GM23338 (cell line): ENCODE measurements around the gene C1QA. TPM values are rescaled to one million over a fixed set of nuclear protein-coding genes. Genes with fewer than 3 reads are reported as not detected.

ENCODE experiments used
- ATAC-seq: fragments of 200-7000 bp; cut with Tn5 transposase; 3 replicates; pipeline ENCODE4 v1.9.1; 2020
- DNase-seq: peaks from one replicate; pipeline ENCODE4 v3.0.0-alpha.2; 2015; ENCODE audit warnings: low spot score
- H2AFZ ChIP-seq: fragments of 200-600 bp; sonication (generic); 2 replicates; pipeline ENCODE4 v1.8.0; 2016; ENCODE audit warnings: antibody characterized with exemption, mild to moderate bottlenecking, moderate library complexity
- H3F3A ChIP-seq: fragments of 200-600 bp; sonication (generic); replicated peaks from 2 replicates; pipeline ENCODE4 v1.8.0; 2017; ENCODE audit warnings: antibody characterized with exemption, mixed run types, low read depth
- H3K27ac ChIP-seq: fragments of 200-600 bp; sonication (generic); 2 replicates; pipeline ENCODE4 v1.6.1; 2016; ENCODE audit warnings: low read depth
- H3K27me3 ChIP-seq: fragments of 200-600 bp; sonication (generic); 2 replicates; pipeline ENCODE4 v1.8.0; 2016; ENCODE audit warnings: mild to moderate bottlenecking, mixed run types, moderate library complexity; ENCODE audit not compliant: insufficient read depth
- H3K36me3 ChIP-seq: fragments of 200-600 bp; sonication (generic); 2 replicates; pipeline ENCODE4 v1.8.0; 2016; ENCODE audit warnings: mild to moderate bottlenecking; ENCODE audit not compliant: insufficient read depth
- H3K4me1 ChIP-seq: fragments of 200-600 bp; sonication (generic); 2 replicates; pipeline ENCODE4 v1.8.0; 2016; ENCODE audit warnings: mild to moderate bottlenecking, moderate library complexity; ENCODE audit not compliant: insufficient read depth
- H3K4me2 ChIP-seq: fragments of 200-600 bp; sonication (generic); 2 replicates; pipeline ENCODE4 v1.7.1; 2017; ENCODE audit warnings: mixed run types
- H3K4me3 ChIP-seq: fragments of 200-600 bp; sonication (generic); 2 replicates; pipeline ENCODE4 v1.6.1; 2016; ENCODE audit warnings: mixed run types
- H3K79me2 ChIP-seq: fragments of 200-600 bp; sonication (generic); replicated peaks from 2 replicates; pipeline ENCODE4 v1.8.0; 2017; ENCODE audit warnings: mild to moderate bottlenecking; ENCODE audit not compliant: insufficient read depth
- H3K9me2 ChIP-seq: fragments of 200-600 bp; sonication (generic); 2 replicates; pipeline ENCODE4 v1.8.0; 2017; ENCODE audit not compliant: insufficient read depth
- H4K20me1 ChIP-seq: fragments of 200-600 bp; sonication (generic); replicated peaks from 2 replicates; pipeline ENCODE4 v1.8.0; 2017; ENCODE audit warnings: mild to moderate bottlenecking; ENCODE audit not compliant: insufficient read depth
- H3K27ac Mint-ChIP-seq: 2 replicates; pipeline ENCODE4 v1.8.0; 2020; ENCODE audit warnings: inconsistent platforms, mild to moderate bottlenecking, moderate library complexity, mixed read lengths
- H3K27me3 Mint-ChIP-seq: 3 replicates; pipeline ENCODE4 v1.8.0; 2022; ENCODE audit warnings: low read depth, mild to moderate bottlenecking, moderate library complexity, mixed read lengths, inconsistent platforms; ENCODE audit not compliant: insufficient read depth, poor library complexity
- H3K36me3 Mint-ChIP-seq: 3 replicates; pipeline ENCODE4 v1.8.0; 2021; ENCODE audit warnings: low read depth, mild to moderate bottlenecking, inconsistent platforms, moderate library complexity, mixed read lengths
- H3K4me1 Mint-ChIP-seq: 3 replicates; pipeline ENCODE4 v1.8.0; 2020; ENCODE audit warnings: mild to moderate bottlenecking, inconsistent platforms, mixed read lengths
- H3K4me3 Mint-ChIP-seq: 3 replicates; pipeline ENCODE4 v1.8.0; 2021; ENCODE audit warnings: moderate library complexity, mild to moderate bottlenecking, inconsistent platforms, mixed read lengths
- H3K9me3 Mint-ChIP-seq: 3 replicates; pipeline ENCODE4 v1.8.0; 2020; ENCODE audit warnings: moderate library complexity, mild to moderate bottlenecking, inconsistent platforms, mixed read lengths
- CTCF ChIP-seq, 2 experiments: fragments of 200-600 bp in 1 of 2; sonication (generic) in 1 of 2; conservative IDR thresholded peaks; 2 replicates each; pipeline versions ENCODE4 v1.5.1 to v1.6.1; 2016 to 2017; ENCODE audit warnings: antibody characterized with exemption in 2 of 2, low read depth in 2 of 2, mild to moderate bottlenecking in 2 of 2, moderate library complexity in 1 of 2
- EZH2 ChIP-seq: fragments of 200-600 bp; sonication (generic); IDR thresholded peaks from one replicate; pipeline ENCODE4 v1.8.0; 2017; ENCODE audit warnings: antibody characterized with exemption, mild to moderate bottlenecking, low read depth; ENCODE audit not compliant: unreplicated experiment
- JUNB ChIP-seq: IDR thresholded peaks from one replicate; pipeline ENCODE4 v1.6.1; 2016; ENCODE audit warnings: antibody characterized with exemption; ENCODE audit not compliant: unreplicated experiment
- POLR2AphosphoS5 ChIP-seq: IDR thresholded peaks from 2 replicates; pipeline ENCODE4 v1.6.1; 2016; ENCODE audit warnings: antibody characterized with exemption, low read depth
- REST ChIP-seq: IDR thresholded peaks from one replicate; pipeline ENCODE4 v1.6.1; 2018; ENCODE audit warnings: antibody characterized with exemption; ENCODE audit not compliant: unreplicated experiment
- ZNF462 ChIP-seq: fragments of 250-450 bp; sonication (Bioruptor Pico); IDR thresholded peaks from 2 replicates; pipeline ENCODE4 v1.5.0; 2020; ENCODE audit warnings: mild to moderate bottlenecking, moderate library complexity
- polyA plus RNA-seq: library from polyadenylated mRNA; unstranded; fragments of >200 nt; fragmentation: Nextera tagmentation; extraction: Ambion mirVana; gene quantifications from 2 replicates; pipeline ENCODE4 v1.2.1, GENCODE V29; 2016
- total RNA-seq: library from RNA; depleted of rRNA; stranded (reverse); fragments of >200 nt; shearing (Covaris generic); gene quantifications from 2 replicates; pipeline ENCODE4 v1.2.3, GENCODE V29; 2014

Gene C1QA
- total and polyA plus RNA-seq, 2 experiments from 2014 or later, result not detected

GRCh38 chr1:22681556-22682276, 45.3 kb downstream of the C1QA start:
- Mint-ChIP-seq H3K4me1 (peaks cover 4% of the 10 kb centered on the region), H3K4me3 (no peak overlapping the region), H3K27ac (no peak overlapping the region), H3K9me3 (no peaks in the 10 kb centered on the region), H3K27me3 (peaks cover 4% of the 10 kb centered on the region), H3K36me3 (no peaks in the 10 kb centered on the region)
- H3K79me2 ChIP-seq, result no peaks in the 10 kb centered on the region
- H4K20me1 ChIP-seq, result no peaks in the 10 kb centered on the region
- DNase-seq (no peak), ATAC-seq (no peak)
- peaks cover 9% of the 10 kb centered on the region for H3K4me1 ChIP-seq
- no peak for TF ChIP-seq CTCF (conservative IDR thresholded peaks at IDR 0.05; ENCODE audit: low read depth in 2 of 2)
- TF ChIP-seq REST, result no peak
- H3K4me2 ChIP-seq, result no peak overlapping the region
- H3K36me3 ChIP-seq, result no peaks in the 10 kb centered on the region
- H2AFZ ChIP-seq, result no peak overlapping the region
- no peaks in the 10 kb centered on the region for H3K9me2 ChIP-seq
- H3K4me3 ChIP-seq, result no peak overlapping the region
- no peaks in the 10 kb centered on the region for H3K27me3 ChIP-seq
- no peak overlapping the region for H3K27ac ChIP-seq
- H3F3A ChIP-seq, result peaks cover 9% of the 10 kb centered on the region

- Mint-ChIP-seq H3K27ac (no peak overlapping the region), H3K4me1 (peaks cover 4% of the 10 kb centered on the region), H3K4me3 (no peak overlapping the region), H3K9me3 (no peaks in the 10 kb centered on the region), H3K27me3 (peaks cover 6% of the 10 kb centered on the region), H3K36me3 (no peaks in the 10 kb centered on the region)
- DNase-seq, result no peak
- H3K79me2 ChIP-seq, result no peaks in the 10 kb centered on the region
- H3K27me3 ChIP-seq, result no peaks in the 10 kb centered on the region
- H2AFZ ChIP-seq, result no peak overlapping the region
- peaks cover 5% of the 10 kb centered on the region for H3F3A ChIP-seq
- H3K4me2 ChIP-seq, result no peak overlapping the region
- H3K9me2 ChIP-seq, result no peaks in the 10 kb centered on the region
- H3K4me3 ChIP-seq, result no peak overlapping the region
- H3K27ac ChIP-seq, result no peak overlapping the region
- H3K4me1 ChIP-seq, result no peaks in the 10 kb centered on the region
- ATAC-seq, result no peak
- no peaks in the 10 kb centered on the region for H4K20me1 ChIP-seq
- H3K36me3 ChIP-seq, result no peaks in the 10 kb centered on the region
- TF ChIP-seq EZH2, result no peak
- no peak for TF ChIP-seq ZNF462 (CRISPR knock-in tag)
- no peak for TF ChIP-seq CTCF (conservative IDR thresholded peaks at IDR 0.05; ENCODE audit: low read depth in 2 of 2)
- TF ChIP-seq POLR2AphosphoS5, result no peak
- TF ChIP-seq JUNB, result no peak
These were observed 47.1 kb downstream of the C1QA start for GRCh38 chr1:22683547-22683946.
